Pancreas (tissue), 10 donors: ENCODE results near the gene SDR39U1. TPM values are rescaled to one million over a fixed set of nuclear protein-coding genes. Genes with fewer than 3 reads are reported as not detected.
A peak's percentile ranks its signal among the peaks of the same experiment; 100 is the strongest.
"Not testable (repeated sequence)": the region's sequence is repeated elsewhere in the genome, so short reads cannot be mapped to it uniquely, and the experiment has no call there.

Experiments
- ATAC-seq, 4 donors: fragments of 200-7000 bp; cut with Tn5 transposase; one replicate each; pipeline versions ENCODE4 v1.8.0 to v1.9.1; 2020; ENCODE audit warnings: mild to moderate bottlenecking in 4 of 4, moderate library complexity in 4 of 4
- DNase-seq, 6 donors: peaks; one replicate each; pipeline ENCODE4 v3.0.0-alpha.2; 2020
- FAIRE-seq: peaks from 2 replicates; lab custom pipeline; 2012; peaks lifted over from hg19 to GRCh38; lab: Jason Lieb, UNC
- H3K27ac ChIP-seq, 4 donors: fragments of 200-600 bp; sonication (generic); 1 replicate in 3 of 4; 2 replicates in 1 of 4; pipeline versions ENCODE4 v1.5.0 to v1.8.0; 2020
- H3K27me3 ChIP-seq, 4 donors: fragments of 200-600 bp; one replicate each; pipeline ENCODE4 v1.8.0; 2021
- H3K36me3 ChIP-seq, 3 donors: fragments of 200-600 bp; sonication (generic) in 1 of 3; one replicate each; pipeline versions ENCODE4 v1.5.0 to v1.8.0; 2020 to 2021
- H3K4me1 ChIP-seq, 3 donors: fragments of 200-600 bp; one replicate each; pipeline ENCODE4 v1.8.0; 2021
- H3K4me3 ChIP-seq, 4 donors: fragments of 200-600 bp; sonication (generic) in 2 of 4; one replicate each; pipeline versions ENCODE4 v1.5.0 to v1.8.0; 2020 to 2021
- H3K9me3 ChIP-seq, 4 donors: fragments of 200-600 bp; one replicate each; pipeline ENCODE4 v1.8.0; 2021
- WGBS, 2 donors: extraction: QIAGEN DNeasy Blood & Tissue Kit; methylation state at CpG; one replicate each; pipeline ENCODE4 v1.1.7; 2013; 5-methylcytosine and 5-hydroxymethylcytosine counted together
- intact Hi-C, 3 donors: fragments of 100-400 bp; cut with DNase I; formaldehyde crosslinking; loops; one replicate each; pipeline versions ENCODE4 v1.11.1 to v1.14.2; 2022
- polyA plus RNA-seq, 2 donors: library from polyadenylated mRNA; stranded (reverse); fragments of 200-250 nt; gene quantifications; one replicate each; pipeline ENCODE4 v1.2.3, GENCODE V29; 2013
- total RNA-seq, 6 donors: library from RNA; stranded (reverse); fragmentation: NEBNext Ultra II Directional in 4 of 6; extraction: Animal tissue kit (Norgen Biotek cat#: 25700) in 4 of 6; gene quantifications; one replicate each; pipeline versions ENCODE4 v1.2.1 to v1.2.4, GENCODE V29; 2021 to 2023
- TF ChIP-seq, protein P1 (sequence below), 4 donors: fragments of 200-600 bp; sonication (generic) in 3 of 4; IDR thresholded peaks; one replicate each; pipeline versions ENCODE4 v1.5.0 to v1.8.0; 2021; ENCODE audit warnings: antibody characterized with exemption in 4 of 4
- donor health status: healthy with polysubstance abuse.
- donor health status: DM: no; HTN: no; CAD: no; lungs with moderate emphysema.
- donor health status: DM: no; HTN: no; CAD: no.
- donor health status: control.
- donor health status: control.
- donor health status: Bipolar disorder and iron deficiency.
- donor health status: DM: yes; HTN: yes; CAD: no.
- donor health status: DM: no; HTN: no; CAD: no.
- donor health status: DM: no; HTN: no; CAD: no.
- donor health status: DM: yes; HTN: yes; CAD: no.

The SDR39U1 gene
- total and polyA plus RNA-seq, 8 donors, result 22.0 to 124 (median 31.3) TPM

DNA sequence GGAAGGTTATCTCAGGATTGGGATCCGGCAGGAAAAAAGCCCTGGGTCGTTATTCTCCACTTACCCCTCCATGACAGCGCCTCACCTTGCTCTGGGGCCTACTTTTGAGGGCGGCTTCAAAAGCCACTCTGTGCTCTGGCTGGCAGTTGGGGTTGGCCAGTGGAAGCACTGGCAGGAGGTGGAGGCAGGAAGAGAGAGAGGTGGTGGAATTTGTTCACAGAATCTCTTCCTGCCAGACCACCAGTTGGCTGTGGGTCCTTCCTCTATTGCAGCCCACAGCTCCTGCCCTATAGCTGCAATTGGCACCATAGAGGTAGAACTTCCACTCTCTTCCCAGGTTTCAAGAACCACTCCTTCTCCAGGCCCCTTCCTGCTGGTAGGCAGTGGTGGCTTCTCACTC is 32.7 kb upstream of the SDR39U1 start:
- intact Hi-C loops, result no loop called here
- Histone ChIP-seq H3K4me1 (no peaks in the 10 kb centered on the region), H3K9me3 (no peaks in the 10 kb centered on the region), H3K27ac (no peak overlapping the region), H3K36me3 (no peaks in the 10 kb centered on the region), H3K27me3 (no peaks in the 10 kb centered on the region), H3K4me3 (no peak overlapping the region)
- no peak for FAIRE-seq
- TF ChIP-seq, protein P1, sequence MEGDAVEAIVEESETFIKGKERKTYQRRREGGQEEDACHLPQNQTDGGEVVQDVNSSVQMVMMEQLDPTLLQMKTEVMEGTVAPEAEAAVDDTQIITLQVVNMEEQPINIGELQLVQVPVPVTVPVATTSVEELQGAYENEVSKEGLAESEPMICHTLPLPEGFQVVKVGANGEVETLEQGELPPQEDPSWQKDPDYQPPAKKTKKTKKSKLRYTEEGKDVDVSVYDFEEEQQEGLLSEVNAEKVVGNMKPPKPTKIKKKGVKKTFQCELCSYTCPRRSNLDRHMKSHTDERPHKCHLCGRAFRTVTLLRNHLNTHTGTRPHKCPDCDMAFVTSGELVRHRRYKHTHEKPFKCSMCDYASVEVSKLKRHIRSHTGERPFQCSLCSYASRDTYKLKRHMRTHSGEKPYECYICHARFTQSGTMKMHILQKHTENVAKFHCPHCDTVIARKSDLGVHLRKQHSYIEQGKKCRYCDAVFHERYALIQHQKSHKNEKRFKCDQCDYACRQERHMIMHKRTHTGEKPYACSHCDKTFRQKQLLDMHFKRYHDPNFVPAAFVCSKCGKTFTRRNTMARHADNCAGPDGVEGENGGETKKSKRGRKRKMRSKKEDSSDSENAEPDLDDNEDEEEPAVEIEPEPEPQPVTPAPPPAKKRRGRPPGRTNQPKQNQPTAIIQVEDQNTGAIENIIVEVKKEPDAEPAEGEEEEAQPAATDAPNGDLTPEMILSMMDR (IDR thresholded peaks at IDR 0.05), result no peak
- WGBS, 2 donors, result 85 to 93% methylated on average over 4 of the region's 4 CpGs
- ATAC-seq, result no peak
- no peak for DNase-seq

DNA sequence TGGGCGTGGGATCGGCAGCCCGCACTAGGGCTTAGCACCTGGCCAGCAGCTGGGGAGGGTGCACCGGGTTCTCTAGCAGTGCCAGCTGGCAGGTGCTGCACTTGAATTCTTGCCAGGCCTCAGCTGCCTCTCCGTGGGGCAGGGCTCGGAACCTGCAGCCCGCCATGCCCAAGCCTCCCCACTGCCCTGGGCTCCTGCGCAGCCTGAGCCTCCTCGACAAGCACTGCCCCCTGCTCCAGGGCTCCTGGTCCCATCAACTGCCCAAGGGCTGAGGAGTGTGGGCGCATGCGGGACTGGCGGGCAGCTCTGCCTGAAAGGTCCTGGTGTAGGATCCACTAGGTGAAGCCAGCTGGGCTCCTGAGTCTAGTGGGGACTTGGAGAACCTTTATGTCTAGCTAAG is 30.6 kb upstream of the SDR39U1 start:
- H3K9me3 ChIP-seq, result no peaks in the 10 kb centered on the region
- intact Hi-C loops, result no loop called here
- TF ChIP-seq, protein P1 (IDR thresholded peaks at IDR 0.05), result no peak
- no peak overlapping the region for H3K4me3 ChIP-seq
- peak in 1 of 6 donors; percentile 39 for DNase-seq
- WGBS, 2 donors, result 68 to 94% methylated on average over 12 of the region's 12 CpGs
- no peaks in the 10 kb centered on the region for H3K4me1 ChIP-seq
- H3K27me3 ChIP-seq, result no peaks in the 10 kb centered on the region
- no peak for FAIRE-seq
- H3K36me3 ChIP-seq, result no peaks in the 10 kb centered on the region
- no peak for ATAC-seq
- no peak overlapping the region for H3K27ac ChIP-seq

DNA sequence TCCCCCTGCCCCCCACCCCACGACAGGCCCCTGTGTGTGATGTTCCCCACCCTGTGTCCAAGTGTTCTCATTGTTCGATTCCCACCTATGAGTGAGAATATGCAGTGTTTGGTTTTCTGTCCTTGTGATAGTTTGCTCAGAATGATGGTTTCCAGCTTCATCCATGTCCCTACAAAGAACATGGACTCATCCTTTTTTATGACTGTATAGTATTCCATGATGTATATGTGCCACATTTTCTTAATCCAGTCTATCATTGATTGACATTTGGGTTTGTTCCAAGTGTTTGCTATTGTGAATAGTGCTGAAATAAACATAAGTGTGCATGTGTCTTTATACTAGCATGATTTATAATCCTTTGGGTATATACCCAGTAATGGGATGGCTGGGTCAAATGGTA is 27.9 kb upstream of the SDR39U1 start:
- H3K4me1 ChIP-seq, DNase-seq, FAIRE-seq, H3K4me3 ChIP-seq, intact Hi-C loops, H3K27ac ChIP-seq, H3K36me3 ChIP-seq, H3K27me3 ChIP-seq, H3K9me3 ChIP-seq, ATAC-seq: not testable (repeated sequence)
- 85 to 94% methylated on average over 2 of the region's 2 CpGs for WGBS, 2 donors

DNA sequence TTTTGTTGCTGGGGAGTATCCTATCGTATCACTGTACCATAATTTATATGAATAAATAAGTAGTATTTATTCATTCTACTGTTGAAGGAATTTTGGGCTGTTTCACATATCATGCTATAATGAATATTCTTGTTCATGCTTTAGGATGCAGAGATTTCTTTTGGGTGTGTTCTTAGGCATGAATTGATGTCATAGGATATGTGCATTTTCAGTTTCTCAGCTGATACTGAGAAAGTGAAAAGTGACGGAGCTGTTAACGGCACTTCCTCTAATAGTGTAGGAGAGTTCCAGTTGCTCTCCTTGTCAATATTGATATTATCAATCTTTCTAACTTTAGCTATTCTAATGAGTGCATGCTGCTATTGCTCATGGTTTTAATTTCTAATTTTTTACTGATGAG is 23.2 kb upstream of the SDR39U1 start:
- intact Hi-C loops, result no loop called here
- DNase-seq, result no peak
- TF ChIP-seq, protein P1 (IDR thresholded peaks at IDR 0.05), result no peak
- Histone ChIP-seq H3K9me3 (no peaks in the 10 kb centered on the region), H3K27ac (no peak overlapping the region), H3K4me3 (no peak overlapping the region), H3K36me3 (no peaks in the 10 kb centered on the region), H3K4me1 (no peaks in the 10 kb centered on the region), H3K27me3 (no peaks in the 10 kb centered on the region)
- ATAC-seq, result no peak
- FAIRE-seq, result no peak
- 92 to 95% methylated on average over 3 of the region's 3 CpGs for WGBS, 2 donors

DNA sequence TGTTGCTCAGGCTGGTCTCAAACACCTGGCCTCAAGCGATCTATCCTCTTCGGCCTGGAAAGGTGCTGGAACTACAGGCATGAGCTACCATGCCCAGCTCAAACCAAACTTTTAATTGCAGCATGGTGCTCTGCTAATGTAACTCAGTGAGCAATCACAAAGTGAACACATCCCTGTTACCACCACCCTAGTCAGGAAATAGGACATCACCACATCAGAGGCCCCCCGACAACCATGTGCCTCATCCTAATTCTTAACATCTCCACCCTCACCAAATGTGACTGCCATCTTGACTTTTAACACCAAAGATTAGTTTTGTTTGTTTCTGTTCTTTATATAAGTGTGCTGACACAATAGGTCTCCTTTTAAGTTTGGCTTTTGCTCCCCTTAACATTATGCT is 22.8 kb upstream of the SDR39U1 start:
- Histone ChIP-seq H3K27me3 (no peaks in the 10 kb centered on the region), H3K36me3 (no peaks in the 10 kb centered on the region), H3K27ac (no peak overlapping the region), H3K4me1 (no peaks in the 10 kb centered on the region), H3K4me3 (no peak overlapping the region), H3K9me3 (no peaks in the 10 kb centered on the region)
- intact Hi-C loops, result no loop called here
- DNase-seq (no peak), ATAC-seq (no peak), FAIRE-seq (no peak)
- 95 to 96% methylated on average over 3 of the region's 3 CpGs for WGBS, 2 donors
- TF ChIP-seq, protein P1 (IDR thresholded peaks at IDR 0.05), result no peak
